Measurements from ENCODE around the gene IL5.

GRCh38 chr5:132546108-132546507 lies 2.8 kb upstream of the IL5 start:
- TF ChIP-seq CTCF (IDR thresholded peaks at IDR 0.05; ENCODE audit: low read depth, low read length, missing input control) (no peak), HNF4A (conservative IDR thresholded peaks at IDR 0.05) (no peak), RXRA (IDR thresholded peaks at IDR 0.05) (no peak), ATF3 (IDR thresholded peaks at IDR 0.05) (no peak), SP1 (IDR thresholded peaks at IDR 0.05) (no peak)
